H1 (cell line): Measurements from ENCODE around the gene ZRANB1. TPM values are rescaled to one million over a fixed set of nuclear protein-coding genes. Genes with fewer than 3 reads are reported as not detected.

Experiments used
- CTCF ChIA-PET: fragments of 300-600 bp; sonication (Branson Sonifier 250); formaldehyde crosslinking; loops from one replicate; lab custom pipeline; 2021; ENCODE audit not compliant: partially characterized antibody; lab: Charles Lee
- POLR2A ChIA-PET: fragments of 300-600 bp; sonication (Branson Sonifier 250); formaldehyde crosslinking; loops from one replicate; lab custom pipeline; 2021; ENCODE audit warnings: inconsistent platforms; ENCODE audit not compliant: partially characterized antibody; lab: Charles Lee
- DNase-seq, 2 experiments: peaks; one replicate each; pipeline versions ENCODE4 v3.0.0 to v3.0.0-alpha.2; 2010 to 2022; ENCODE audit warnings: low spot score in 2 of 2, low read depth in 1 of 2, mixed read lengths in 1 of 2
- FAIRE-seq: peaks from 2 replicates; lab custom pipeline; 2011; peaks lifted over from hg19 to GRCh38; lab: Jason Lieb, UNC
- H2AFZ ChIP-seq: 2 replicates; pipeline ENCODE4 v1.8.1; 2012; ENCODE audit warnings: low read length, inconsistent platforms
- H2AK5ac ChIP-seq: 2 replicates; pipeline ENCODE4 v1.6.1; 2013; ENCODE audit warnings: low read depth, low read length
- H2BK120ac ChIP-seq: replicated peaks from 2 replicates; pipeline ENCODE3; 2013; ENCODE audit warnings: low read depth, low read length, inconsistent platforms
- H2BK12ac ChIP-seq: 2 replicates; pipeline ENCODE4 v1.6.1; 2013; ENCODE audit warnings: low read depth, low read length
- H2BK15ac ChIP-seq: 2 replicates; pipeline ENCODE4 v1.6.1; 2013; ENCODE audit warnings: low read length
- H2BK20ac ChIP-seq: 2 replicates; pipeline ENCODE4 v1.6.1; 2013; ENCODE audit warnings: low read length
- H2BK5ac ChIP-seq: 2 replicates; pipeline ENCODE4 v1.6.1; 2013; ENCODE audit warnings: low read depth, low read length
- H3K14ac ChIP-seq: 2 replicates; pipeline ENCODE4 v1.6.1; 2013; ENCODE audit warnings: inconsistent platforms; ENCODE audit not compliant: insufficient read length
- H3K18ac ChIP-seq: 2 replicates; pipeline ENCODE4 v1.6.1; 2013; ENCODE audit warnings: low read length; ENCODE audit errors: extremely low read depth
- H3K23ac ChIP-seq: 2 replicates; pipeline ENCODE4 v1.6.1; 2013; ENCODE audit warnings: inconsistent platforms; ENCODE audit not compliant: insufficient read length
- H3K23me2 ChIP-seq: 2 replicates; pipeline ENCODE4 v1.6.1; 2013; ENCODE audit warnings: low read depth, low read length
- H3K27ac ChIP-seq: 2 replicates; pipeline ENCODE4 v1.6.1; 2011; ENCODE audit warnings: low read depth, low read length, inconsistent platforms
- H3K27me3 ChIP-seq, 4 experiments: replicated peaks in 1 of 4; 1 replicate in 1 of 4; 2 replicates in 3 of 4; pipeline versions ENCODE4 v1.6.1 to v1.8.1; 2011 to 2013; ENCODE audit warnings: low read length in 3 of 4, mild to moderate bottlenecking in 3 of 4, inconsistent platforms in 2 of 4, mixed read lengths in 2 of 4, moderate library complexity in 1 of 4; ENCODE audit not compliant: control insufficient read depth in 3 of 4, insufficient read depth in 3 of 4; ENCODE audit errors: extremely low read depth in 1 of 4
- H3K36me3 ChIP-seq, 4 experiments: 2 replicates each; pipeline versions ENCODE4 v1.6.1 to v1.8.1; 2011 to 2013; ENCODE audit warnings: mild to moderate bottlenecking in 4 of 4, low read length in 3 of 4, moderate library complexity in 2 of 4, control low read depth in 1 of 4, inconsistent platforms in 1 of 4; ENCODE audit not compliant: insufficient read depth in 4 of 4, control insufficient read depth in 2 of 4
- H3K4ac ChIP-seq: replicated peaks from 2 replicates; pipeline ENCODE3; 2013; ENCODE audit warnings: low read length, low read depth, mixed read lengths, inconsistent platforms; ENCODE audit not compliant: insufficient read length
- H3K4me1 ChIP-seq, 4 experiments: replicated peaks in 1 of 4; 1 replicate in 1 of 4; 2 replicates in 3 of 4; pipeline versions ENCODE4 v1.6.1 to v1.8.1; 2011 to 2013; ENCODE audit warnings: low read length in 3 of 4, inconsistent platforms in 2 of 4, mixed read lengths in 1 of 4; ENCODE audit not compliant: insufficient read depth in 4 of 4, control insufficient read depth in 3 of 4
- H3K4me2 ChIP-seq, 2 experiments: 2 replicates each; pipeline versions ENCODE4 v1.6.1 to v1.8.1; 2011 to 2013; ENCODE audit warnings: low read depth in 2 of 2, low read length in 2 of 2, control low read depth in 1 of 2, inconsistent platforms in 1 of 2, mild to moderate bottlenecking in 1 of 2; ENCODE audit not compliant: insufficient read depth in 1 of 2
- H3K4me3 ChIP-seq, 4 experiments: fragments of 200-600, 300-600 bp in 1 of 4; sonication (generic), shearing (Covaris generic), sonication (Bioruptor Twin) in 1 of 4; 2 replicates each; pipeline versions ENCODE4 v1.5.1 to v1.8.1; 2011 to 2016; ENCODE audit warnings: low read length in 4 of 4, low read depth in 3 of 4, control low read depth in 2 of 4, inconsistent platforms in 2 of 4, mild to moderate bottlenecking in 2 of 4, mixed read lengths in 1 of 4, moderate library complexity in 1 of 4; ENCODE audit not compliant: insufficient read depth in 2 of 4; ENCODE audit errors: extremely low read depth in 1 of 4
- H3K56ac ChIP-seq: replicated peaks from 2 replicates; pipeline ENCODE3; 2013; ENCODE audit warnings: low read depth, mild to moderate bottlenecking, mixed read lengths, low read length, inconsistent platforms; ENCODE audit not compliant: insufficient read length
- H3K79me1 ChIP-seq: 2 replicates; pipeline ENCODE4 v1.6.1; 2013; ENCODE audit warnings: low read depth, low read length, control low read depth
- H3K79me2 ChIP-seq, 2 experiments: 2 replicates each; pipeline versions ENCODE4 v1.6.1 to v1.8.1; 2012 to 2013; ENCODE audit warnings: low read length in 2 of 2, mild to moderate bottlenecking in 2 of 2, inconsistent platforms in 1 of 2; ENCODE audit not compliant: insufficient read depth in 2 of 2, control insufficient read depth in 1 of 2
- H3K9ac ChIP-seq, 4 experiments: replicated peaks in 1 of 4; 1 replicate in 1 of 4; 2 replicates in 3 of 4; pipeline versions ENCODE4 v1.6.1 to v1.8.1; 2011 to 2013; ENCODE audit warnings: low read depth in 3 of 4, low read length in 3 of 4, control low read depth in 2 of 4, mild to moderate bottlenecking in 2 of 4, moderate library complexity in 2 of 4, inconsistent platforms in 1 of 4; ENCODE audit errors: extremely low read depth in 1 of 4
- H3K9me3 ChIP-seq, 2 experiments: 2 replicates each; pipeline versions ENCODE4 v1.6.1 to v1.8.1; 2012 to 2013; ENCODE audit warnings: mild to moderate bottlenecking in 2 of 2, moderate library complexity in 2 of 2, control low read depth in 1 of 2, inconsistent platforms in 1 of 2, low read depth in 1 of 2, low read length in 1 of 2, mixed read lengths in 1 of 2; ENCODE audit not compliant: insufficient read depth in 2 of 2
- H4K20me1 ChIP-seq, 2 experiments: replicated peaks in 1 of 2; 2 replicates each; pipeline versions ENCODE3 to v1.8.1; 2011 to 2013; ENCODE audit warnings: inconsistent platforms in 2 of 2, low read length in 2 of 2, mild to moderate bottlenecking in 1 of 2; ENCODE audit not compliant: insufficient read depth in 2 of 2, control insufficient read depth in 1 of 2
- H4K5ac ChIP-seq: 2 replicates; pipeline ENCODE4 v1.6.1; 2013; ENCODE audit warnings: low read length, low read depth, mixed read lengths, inconsistent platforms; ENCODE audit not compliant: insufficient read length
- H4K8ac ChIP-seq: 2 replicates; pipeline ENCODE4 v1.8.0; 2013; ENCODE audit warnings: mild to moderate bottlenecking, moderate library complexity, low read length, inconsistent platforms; ENCODE audit not compliant: insufficient read depth; ENCODE audit errors: extremely low read depth
- H4K91ac ChIP-seq: replicated peaks from 2 replicates; pipeline ENCODE3; 2013; ENCODE audit warnings: low read length, mixed read lengths, inconsistent platforms; ENCODE audit not compliant: insufficient read length
- ASH2L ChIP-seq: fragments of 200-600, 300-600 bp; sonication (generic); IDR thresholded peaks from one replicate; pipeline ENCODE4 v1.7.1; 2017; ENCODE audit warnings: low read length
- JUN ChIP-seq: IDR thresholded peaks from 2 replicates; pipeline ENCODE4 v1.6.1; 2011; ENCODE audit warnings: low read depth, mild to moderate bottlenecking, improper control_type of control experiment, low read length
- WGBS, 2 experiments: shearing (Covaris generic) in 1 of 2; methylation state at CpG; one replicate each; pipeline versions ENCODE4 v1.1.6 to v1.1.7; 2013 to 2015; ENCODE audit warnings: low lambda C conversion rate in 2 of 2, mixed read lengths in 2 of 2, inconsistent platforms in 1 of 2, low coverage in 1 of 2, missing lambda C conversion rate in 1 of 2; ENCODE audit not compliant: insufficient replicate concordance in 2 of 2, insufficient coverage in 1 of 2, insufficient read length in 1 of 2; ENCODE audit errors: extremely low coverage in 1 of 2, missing lambda C conversion rate in 1 of 2; 5-methylcytosine and 5-hydroxymethylcytosine counted together
- polyA plus RNA-seq, 7 experiments: library from polyadenylated mRNA; depleted of rRNA in 3 of 7; stranded (reverse) in 5 of 7; unstranded in 2 of 7; fragments of >200 nt in 5 of 7; fragments of 200-250 nt in 2 of 7; gene quantifications; 1 replicate in 5 of 7; 2 replicates in 1 of 7; 4 replicates in 1 of 7; pipeline versions ENCODE4 v1.2.1 to v1.2.3, GENCODE V29; 2011 to 2013; ENCODE audit warnings: missing spikeins in 2 of 7, mixed read lengths in 2 of 7
- total RNA-seq: library from RNA; stranded (reverse); fragmentation: NEBNext Ultra II Directional; extraction: Animal tissue kit (Norgen Biotek cat#: 25700); gene quantifications from 2 replicates; pipeline ENCODE4 v1.2.1, GENCODE V29; 2021

The ZRANB1 gene
- total and polyA plus RNA-seq, 2 of the 8 experiments (the other 6 are each of a cell fraction or from before 2014, with no cell fraction given): 6.1 to 19.9 TPM

DNA sequence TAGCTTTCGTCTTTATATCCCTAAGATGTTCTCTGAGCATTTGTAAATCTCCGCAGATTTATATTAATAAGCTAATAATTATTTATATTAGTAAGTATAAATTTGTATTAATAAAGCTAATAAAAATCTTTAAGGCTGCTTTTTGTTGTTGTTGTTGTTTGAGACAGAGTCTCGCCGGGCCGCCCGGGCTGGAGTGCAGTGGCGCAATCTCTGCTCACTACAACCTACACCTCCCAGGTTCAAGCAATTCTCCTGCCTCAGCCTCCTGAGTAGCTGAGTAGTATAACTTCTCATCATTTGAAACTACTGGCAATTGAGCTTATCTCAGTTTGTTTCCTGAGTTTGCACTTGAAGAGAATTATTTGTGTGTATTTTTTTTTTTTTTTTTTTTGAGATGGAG lies 5.1 kb upstream of the ZRANB1 start:
- no peak for FAIRE-seq
- no peak overlapping the region for H2BK12ac ChIP-seq
- peaks cover 0 to under 1% of the 10 kb centered on the region in 2 experiments; a peak in 1 of 4 replicates for H3K9me3 ChIP-seq
- H3K79me1 ChIP-seq: peaks cover 13% of the 10 kb centered on the region; the same call in 1 of the 2 replicates
- no peak overlapping the region for H2BK120ac ChIP-seq
- POLR2A ChIA-PET: no interaction called here
- no peak overlapping the region for H3K4me2 ChIP-seq
- CTCF ChIA-PET: interaction anchor here (1.0 to 1.5 kb wide), 3 partner anchors 9 to 110 kb away, joined by 3 to 4 read pairs (median 3); no protein-coding TSS in a partner anchor
- H3K27ac ChIP-seq: no peak overlapping the region
- TF ChIP-seq ASH2L (no peak), JUN (no peak)
- H3K27me3 ChIP-seq: no peaks in the 10 kb centered on the region
- no peak overlapping the region for H2AK5ac ChIP-seq
- no peaks in the 10 kb centered on the region for H3K36me3 ChIP-seq
- H4K20me1 ChIP-seq: peaks cover 6 to 12% of the 10 kb centered on the region in 2 experiments
- no peak for DNase-seq
- no peak overlapping the region for H3K56ac ChIP-seq
- H4K8ac ChIP-seq: no peak overlapping the region
- no peak overlapping the region for H3K23ac ChIP-seq
- H3K79me2 ChIP-seq: peaks cover 14 to 96% of the 10 kb centered on the region in 2 experiments
- H3K4ac ChIP-seq: no peak overlapping the region
- H3K18ac ChIP-seq: no peak overlapping the region
- no peak overlapping the region for H2BK5ac ChIP-seq
- no peak overlapping the region for H3K14ac ChIP-seq
- no peak overlapping the region for H4K5ac ChIP-seq
- no peaks in the 10 kb centered on the region for H3K23me2 ChIP-seq
- no peaks in the 10 kb centered on the region; a peak in 1 of 7 replicates for H3K4me1 ChIP-seq
- H3K9ac ChIP-seq: no peak overlapping the region
- H3K4me3 ChIP-seq: no peak overlapping the region
- H2AFZ ChIP-seq: no peak overlapping the region
- H2BK15ac ChIP-seq: no peak overlapping the region
- H2BK20ac ChIP-seq: no peak overlapping the region
- H4K91ac ChIP-seq: no peak overlapping the region
- 94% methylated on average over 7 of the region's 7 CpGs; no CpG with 5 or more reads in 1 of the 2 experiments for WGBS, 2 experiments
